BLaER1 (cell line): ENCODE measurements around the gene C2orf74.
A peak's percentile ranks its signal among the peaks of the same experiment; 100 is the strongest.
"Not testable (repeated sequence)": the region's sequence is repeated elsewhere in the genome, so short reads cannot be mapped to it uniquely, and the experiment has no call there.

Experiments
- H3K27ac ChIP-seq: shearing (Covaris generic); formaldehyde crosslinking; 2 replicates; pipeline ENCODE4 v1.8.1; 2022
- H3K27me3 ChIP-seq: shearing (Covaris generic); formaldehyde crosslinking; 2 replicates; pipeline ENCODE4 v1.8.1; 2022
- H3K36me3 ChIP-seq: shearing (Covaris generic); formaldehyde crosslinking; 2 replicates; pipeline ENCODE4 v1.8.1; 2022
- H3K4me1 ChIP-seq: shearing (Covaris generic); formaldehyde crosslinking; 2 replicates; pipeline ENCODE4 v1.8.1; 2022
- H3K4me2 ChIP-seq: shearing (Covaris generic); formaldehyde crosslinking; 2 replicates; pipeline ENCODE4 v1.8.1; 2022
- H3K4me3 ChIP-seq: shearing (Covaris generic); formaldehyde crosslinking; 2 replicates; pipeline ENCODE4 v1.8.1; 2022
- H3K9ac ChIP-seq: shearing (Covaris generic); formaldehyde crosslinking; 2 replicates; pipeline ENCODE4 v1.8.1; 2022
- H3K9me3 ChIP-seq: shearing (Covaris generic); formaldehyde crosslinking; 2 replicates; pipeline ENCODE4 v1.8.1; 2022
- H4K20me1 ChIP-seq: shearing (Covaris generic); formaldehyde crosslinking; 2 replicates; pipeline ENCODE4 v1.8.1; 2022
- Cebpa-rat ChIP-seq: shearing (Covaris generic); IDR thresholded peaks from 2 replicates; pipeline ENCODE4 v1.8.1; 2022

Gene C2orf74

DNA sequence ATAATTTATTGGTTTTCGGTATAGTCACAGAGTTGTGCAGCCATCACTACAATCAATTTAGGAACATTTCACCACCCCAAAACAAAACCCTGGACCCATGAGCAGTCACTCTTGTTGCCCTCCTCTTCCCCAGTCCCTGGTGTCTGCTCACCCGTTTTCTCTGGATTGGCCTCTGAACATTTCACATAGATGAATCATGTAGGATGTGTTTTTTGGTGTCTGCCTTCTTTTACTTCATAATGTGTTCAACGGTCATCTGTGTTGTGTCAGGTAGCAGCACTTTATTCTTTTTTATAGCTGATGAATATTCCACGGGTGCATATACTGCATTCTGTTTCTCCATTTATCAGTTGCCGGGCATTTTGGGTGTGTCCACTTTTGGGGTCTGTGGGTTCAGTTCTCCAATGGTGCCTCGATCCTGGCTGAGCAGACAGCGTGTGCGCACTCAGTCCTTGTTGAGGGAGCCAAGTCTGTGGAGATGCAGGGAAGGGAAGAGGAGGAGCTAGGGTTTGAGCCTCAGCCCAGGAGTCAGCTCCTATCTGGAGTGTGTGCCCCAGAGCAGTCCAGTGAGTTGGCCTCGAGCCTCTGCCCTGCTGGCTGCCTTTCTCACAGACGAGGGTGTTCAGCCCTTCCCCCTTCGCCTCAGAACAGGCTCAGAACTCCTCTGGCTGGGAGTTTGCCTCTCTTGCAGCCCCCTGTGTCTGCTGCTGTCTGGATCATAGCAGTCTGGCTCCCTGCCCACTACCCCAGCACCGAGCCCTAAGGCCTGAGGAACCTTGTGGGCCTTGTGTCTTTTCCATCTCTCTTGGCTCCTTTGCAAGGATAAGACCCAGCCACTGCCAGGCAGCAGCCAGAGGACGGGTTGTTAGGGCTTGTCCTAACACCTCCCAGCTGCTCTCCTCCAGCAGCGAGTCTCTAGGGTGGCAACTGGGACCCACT, 18.0 kb downstream of the C2orf74 start:
- Histone ChIP-seq H3K9ac (peak overlapping the region; percentile 95), H3K4me2 (peak overlapping the region; percentile 99), H3K4me3 (peak overlapping the region; percentile 81), H3K27me3 (no peaks in the 10 kb centered on the region), H3K27ac (peak overlapping the region; percentile 97), H3K9me3 (no peaks in the 10 kb centered on the region), H3K4me1 (peaks cover 58% of the 10 kb centered on the region), H3K36me3 (peaks cover 31% of the 10 kb centered on the region), H4K20me1 (peaks cover 59% of the 10 kb centered on the region)
- no peak for TF ChIP-seq Cebpa-rat

DNA sequence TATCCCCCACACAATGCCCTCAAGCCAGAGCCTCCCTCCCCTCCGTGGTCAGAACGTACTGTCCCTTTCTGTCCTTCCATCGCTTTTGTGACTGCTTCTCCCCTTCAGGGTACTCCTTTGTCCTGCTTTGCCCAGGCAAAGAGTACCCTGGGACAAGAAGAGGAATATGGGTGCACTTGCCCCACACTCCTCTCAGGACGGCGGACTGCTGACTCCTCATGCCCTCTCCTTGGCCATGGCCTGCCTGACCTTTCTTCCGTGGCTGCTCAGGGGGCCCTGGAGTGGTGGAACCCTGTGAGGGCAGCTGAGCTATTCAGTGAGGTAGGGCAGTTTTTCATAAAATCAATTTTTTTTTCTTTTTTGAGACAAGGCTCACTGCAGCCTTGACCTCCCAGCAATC, 18.7 kb downstream of the C2orf74 start:
- Histone ChIP-seq H3K27me3 (no peaks in the 10 kb centered on the region), H3K9me3 (no peaks in the 10 kb centered on the region), H3K4me3 (peak overlapping the region; percentile 81), H3K27ac (peak overlapping the region; percentile 97), H3K9ac (peak overlapping the region; percentile 95), H3K4me1 (peaks cover 58% of the 10 kb centered on the region), H4K20me1 (peaks cover 66% of the 10 kb centered on the region), H3K36me3 (peaks cover 38% of the 10 kb centered on the region), H3K4me2 (peak overlapping the region; percentile 99)
- no peak for TF ChIP-seq Cebpa-rat

DNA sequence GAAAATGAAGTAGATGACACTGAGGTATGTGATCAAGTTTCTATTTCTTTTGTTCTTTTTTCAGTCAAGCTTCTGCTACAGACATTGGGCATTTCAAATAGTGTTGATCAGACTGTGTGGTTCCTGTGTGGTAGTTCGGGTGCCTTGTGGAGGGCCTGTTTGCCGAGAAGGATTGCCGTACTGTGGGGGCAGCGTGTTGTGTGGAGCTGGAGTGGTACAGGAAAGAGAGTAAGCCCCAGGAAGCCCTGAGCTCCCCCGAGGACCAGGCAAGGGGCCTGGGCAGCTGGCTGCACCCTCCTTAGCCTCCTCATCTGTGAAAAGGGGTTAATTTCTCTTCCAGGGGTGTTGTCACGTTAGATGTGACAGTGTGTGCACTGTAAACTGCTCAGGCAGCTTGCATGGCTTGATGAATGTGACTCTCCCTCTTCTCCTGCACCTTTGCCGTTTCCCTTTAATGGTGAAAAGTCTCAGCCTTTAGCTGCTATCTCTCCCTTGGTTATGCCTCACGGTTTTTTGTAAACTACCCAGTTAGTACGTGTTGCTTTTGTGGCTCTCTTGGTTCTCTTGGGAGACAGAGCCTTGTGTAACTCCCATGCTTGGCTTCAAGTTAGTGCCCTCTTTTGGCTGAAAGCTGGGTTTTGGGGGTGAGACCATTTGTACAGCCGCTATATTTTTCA, 19.5 kb downstream of the C2orf74 start:
- peak overlapping the region; percentile 99 for H3K4me2 ChIP-seq
- peak overlapping the region; percentile 81 for H3K4me3 ChIP-seq
- H3K36me3 ChIP-seq, result peaks cover 47% of the 10 kb centered on the region
- TF ChIP-seq Cebpa-rat, result no peak
- peak overlapping the region; percentile 95 for H3K9ac ChIP-seq
- peaks cover 74% of the 10 kb centered on the region for H4K20me1 ChIP-seq
- no peaks in the 10 kb centered on the region for H3K27me3 ChIP-seq
- H3K9me3 ChIP-seq, result no peaks in the 10 kb centered on the region
- peaks cover 52% of the 10 kb centered on the region for H3K4me1 ChIP-seq
- peak overlapping the region; percentile 97 for H3K27ac ChIP-seq

DNA sequence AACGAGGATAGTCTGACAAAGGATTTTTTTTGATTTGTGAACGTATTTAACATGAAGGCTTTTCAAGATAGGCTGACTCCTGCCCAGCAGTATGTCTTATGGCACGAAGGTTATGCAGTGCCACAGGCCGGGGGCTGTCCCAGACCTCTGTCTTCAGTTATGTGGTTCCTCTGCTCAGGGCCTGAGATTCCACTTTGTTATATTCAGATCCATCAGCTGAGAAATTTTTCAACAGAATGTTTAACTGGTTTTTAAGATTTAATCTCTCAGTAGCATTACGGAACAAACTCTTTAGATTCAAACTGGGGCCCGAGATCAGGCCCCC, 20.0 kb downstream of the C2orf74 start:
- no peaks in the 10 kb centered on the region for H3K27me3 ChIP-seq
- H4K20me1 ChIP-seq, result peaks cover 80% of the 10 kb centered on the region
- peak overlapping the region; percentile 81 for H3K4me3 ChIP-seq
- H3K27ac ChIP-seq, result peak overlapping the region; percentile 97
- H3K4me2 ChIP-seq, result peak overlapping the region; percentile 99
- no peaks in the 10 kb centered on the region for H3K9me3 ChIP-seq
- peak overlapping the region; percentile 95 for H3K9ac ChIP-seq
- no peak for TF ChIP-seq Cebpa-rat
- peaks cover 52% of the 10 kb centered on the region for H3K36me3 ChIP-seq
- H3K4me1 ChIP-seq, result peaks cover 50% of the 10 kb centered on the region

DNA sequence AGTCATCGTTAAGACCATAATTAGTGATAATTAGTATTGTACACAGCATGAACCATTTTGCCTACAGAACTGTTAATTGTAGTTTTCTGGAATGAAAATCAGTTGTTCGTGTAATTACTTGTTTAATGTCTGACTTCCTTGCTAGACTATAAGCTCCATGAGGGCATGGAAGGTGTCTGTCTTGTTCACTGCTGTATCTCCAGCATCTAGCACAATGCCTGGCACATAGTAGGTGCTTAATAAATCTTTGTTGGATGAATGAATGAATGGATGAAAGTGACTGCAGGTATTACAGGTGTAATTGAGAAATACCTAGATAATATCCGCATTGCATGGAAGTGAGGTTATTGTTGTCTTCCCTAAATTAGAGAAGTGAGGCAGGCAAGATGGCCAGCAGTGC, 21.8 kb downstream of the C2orf74 start:
- peaks cover 80% of the 10 kb centered on the region for H4K20me1 ChIP-seq
- H3K4me3 ChIP-seq, result no peak overlapping the region
- no peak overlapping the region for H3K4me2 ChIP-seq
- no peak overlapping the region for H3K27ac ChIP-seq
- H3K27me3 ChIP-seq, result no peaks in the 10 kb centered on the region
- no peak overlapping the region for H3K9ac ChIP-seq
- H3K4me1 ChIP-seq, result peaks cover 41% of the 10 kb centered on the region
- no peak for TF ChIP-seq Cebpa-rat
- H3K9me3 ChIP-seq, result no peaks in the 10 kb centered on the region
- peaks cover 69% of the 10 kb centered on the region for H3K36me3 ChIP-seq

DNA sequence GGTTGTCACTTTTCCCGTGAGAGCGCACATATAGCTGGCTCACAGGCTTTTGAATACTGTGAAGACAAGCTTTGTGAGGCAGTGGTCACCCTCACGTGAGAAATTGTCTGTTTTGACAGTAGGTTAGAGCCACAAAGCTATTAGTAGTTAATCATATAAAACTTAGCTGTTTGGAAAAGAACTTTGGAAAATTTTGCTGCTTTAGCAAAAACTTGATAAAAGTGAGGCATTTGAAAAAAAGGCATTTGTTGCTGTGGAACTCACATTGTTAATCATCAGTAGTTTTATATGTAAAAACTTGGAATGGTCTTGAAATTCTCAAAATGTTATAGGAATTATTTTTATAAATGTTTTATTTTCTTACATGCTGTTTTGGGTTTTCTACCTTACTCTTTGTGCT, 22.3 kb downstream of the C2orf74 start:
- Histone ChIP-seq H3K36me3 (peaks cover 74% of the 10 kb centered on the region), H3K27ac (no peak overlapping the region), H3K4me3 (no peak overlapping the region), H3K27me3 (no peaks in the 10 kb centered on the region), H3K9me3 (no peaks in the 10 kb centered on the region), H3K4me2 (no peak overlapping the region), H3K9ac (no peak overlapping the region), H4K20me1 (peaks cover 76% of the 10 kb centered on the region), H3K4me1 (peaks cover 36% of the 10 kb centered on the region)
- TF ChIP-seq Cebpa-rat, result no peak

DNA sequence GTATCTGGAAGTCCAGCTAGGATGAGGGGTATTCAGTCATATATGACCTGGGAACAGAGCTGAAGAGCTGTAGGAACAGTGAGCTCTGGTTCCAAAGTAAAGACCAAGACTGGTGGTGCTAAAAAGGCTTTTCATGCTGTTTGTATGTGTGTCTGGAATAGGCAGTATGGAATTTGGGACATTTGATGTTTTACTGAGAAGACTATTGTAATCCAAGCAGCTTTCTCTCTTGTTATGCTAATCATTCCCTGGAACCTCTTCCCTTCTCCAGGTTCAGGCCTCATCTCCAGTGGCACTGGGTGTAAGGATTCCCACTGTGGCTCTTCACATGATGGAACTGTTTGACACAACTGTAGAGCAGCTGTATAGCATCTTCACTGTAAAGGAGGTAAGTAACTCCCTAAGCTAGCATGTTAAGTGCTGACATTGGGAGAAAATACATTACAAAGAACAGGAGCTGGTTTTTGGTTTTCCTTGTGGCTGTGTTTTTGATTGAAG, 23.3 kb downstream of the C2orf74 start:
- H3K4me1 ChIP-seq, result peaks cover 26% of the 10 kb centered on the region
- H3K9ac ChIP-seq, result no peak overlapping the region
- H3K27me3 ChIP-seq, result no peaks in the 10 kb centered on the region
- H3K4me3 ChIP-seq, result no peak overlapping the region
- no peak overlapping the region for H3K27ac ChIP-seq
- no peaks in the 10 kb centered on the region for H3K9me3 ChIP-seq
- peaks cover 84% of the 10 kb centered on the region for H3K36me3 ChIP-seq
- peaks cover 68% of the 10 kb centered on the region for H4K20me1 ChIP-seq
- no peak for TF ChIP-seq Cebpa-rat
- H3K4me2 ChIP-seq, result no peak overlapping the region

DNA sequence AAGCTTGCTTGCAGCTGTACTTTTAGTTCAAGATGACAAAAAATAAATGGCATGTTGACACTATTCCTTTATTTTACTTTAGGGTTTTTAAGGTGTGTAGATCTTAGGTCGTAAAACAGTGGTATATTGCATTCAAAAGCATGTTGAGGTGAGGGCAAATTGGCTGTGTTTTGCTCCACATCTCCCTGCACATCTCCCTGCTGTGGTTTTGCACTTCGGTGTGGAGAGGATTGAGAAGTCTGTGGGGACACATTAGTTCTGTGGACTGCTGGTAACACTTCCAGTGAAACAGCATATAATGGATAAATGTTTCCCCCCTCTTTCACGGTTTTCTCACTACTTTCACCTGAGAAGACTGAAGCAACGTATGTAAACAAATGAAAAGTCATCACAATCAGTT, 25.1 kb downstream of the C2orf74 start:
- no peaks in the 10 kb centered on the region for H3K9me3 ChIP-seq
- H3K36me3 ChIP-seq, result peaks cover 97% of the 10 kb centered on the region
- no peak overlapping the region for H3K27ac ChIP-seq
- no peak overlapping the region for H3K9ac ChIP-seq
- H4K20me1 ChIP-seq, result peaks cover 57% of the 10 kb centered on the region
- H3K4me2 ChIP-seq, result no peak overlapping the region
- H3K4me1 ChIP-seq, result peaks cover 8% of the 10 kb centered on the region
- TF ChIP-seq Cebpa-rat, result no peak
- H3K4me3 ChIP-seq, result no peak overlapping the region
- H3K27me3 ChIP-seq, result no peaks in the 10 kb centered on the region

DNA sequence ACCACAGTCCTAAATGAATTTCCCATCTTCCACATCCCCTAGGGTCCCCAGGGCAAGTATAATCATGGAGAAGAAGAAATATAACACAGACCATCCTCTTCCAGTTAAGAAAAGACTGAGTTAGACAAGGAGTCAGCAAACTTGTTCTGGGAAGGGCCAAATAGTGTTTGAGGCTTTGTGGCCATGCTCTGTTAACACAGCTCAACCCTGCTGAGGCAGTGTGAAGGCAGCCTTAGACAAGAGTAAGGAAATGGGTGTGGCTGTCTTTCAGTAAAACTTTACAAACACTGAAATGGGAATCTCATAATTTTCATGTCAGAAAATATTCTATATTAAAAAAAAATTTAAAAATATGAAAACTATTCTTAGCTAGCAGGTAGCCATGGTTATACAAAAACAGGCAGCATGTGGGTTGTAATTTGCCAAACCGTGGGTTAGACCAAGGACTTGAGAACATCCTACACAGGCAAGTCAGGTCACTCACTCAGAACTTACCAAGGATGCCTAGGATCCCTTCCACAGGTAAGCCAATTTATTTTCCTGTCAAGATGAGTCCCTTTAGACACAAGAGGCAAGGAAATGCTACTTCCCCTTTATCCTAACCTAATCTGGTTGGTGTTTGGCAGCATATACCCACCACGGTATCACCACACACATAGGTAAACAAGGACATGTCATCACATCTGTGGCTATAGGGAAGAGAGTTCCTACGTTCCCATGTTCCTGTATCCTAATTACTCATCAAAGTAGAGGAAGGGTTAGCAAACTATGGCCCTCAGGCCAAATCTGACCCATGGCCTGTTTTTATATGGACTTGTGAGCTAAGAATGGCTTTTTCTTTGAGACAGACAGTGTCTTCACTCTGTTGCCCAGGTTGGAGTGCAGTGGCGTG, 31.9 kb downstream of the C2orf74 start:
- Histone ChIP-seq H3K27ac (no peak overlapping the region), H4K20me1 (0 out of 2 replicates have a peak, but pooled peaks cover 6% of the 10 kb centered on the region), H3K27me3 (no peaks in the 10 kb centered on the region), H3K4me2 (no peak overlapping the region), H3K9ac (no peak overlapping the region), H3K9me3 (no peaks in the 10 kb centered on the region), H3K36me3 (peaks cover 93% of the 10 kb centered on the region), H3K4me1 (no peaks in the 10 kb centered on the region), H3K4me3 (no peak overlapping the region)
- no peak for TF ChIP-seq Cebpa-rat

DNA sequence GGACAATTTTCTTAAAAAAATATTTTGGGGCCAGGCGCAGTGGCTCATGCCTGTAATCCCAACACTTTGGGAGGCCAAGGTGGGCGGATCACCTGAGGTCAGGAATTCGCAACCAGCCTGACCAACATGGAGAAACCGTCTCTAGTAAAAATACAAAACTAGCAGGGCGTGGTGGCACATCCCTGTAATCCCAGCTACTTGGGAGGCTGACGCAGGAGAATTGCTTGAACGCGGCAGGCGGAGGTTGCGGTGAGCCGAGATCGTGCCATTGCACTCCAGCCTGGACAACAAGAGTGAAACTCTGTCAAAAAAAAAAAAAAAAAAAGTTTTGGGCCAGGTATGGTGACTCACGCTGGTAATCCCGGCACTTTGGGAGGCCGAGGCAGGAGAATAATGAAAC, 32.7 kb downstream of the C2orf74 start:
- H3K36me3 ChIP-seq, result peaks cover 92% of the 10 kb centered on the region
- H3K4me1 ChIP-seq, H3K9ac ChIP-seq, H3K27me3 ChIP-seq, H3K9me3 ChIP-seq, H3K27ac ChIP-seq, H3K4me2 ChIP-seq, H4K20me1 ChIP-seq, H3K4me3 ChIP-seq: not testable (repeated sequence)
